Activated CD8-positive, alpha-beta memory T cell treated with anti-CD3 and anti-CD28 coated beads, Interleukin-2, amount 50 U/mL, for 4 hours (primary cell): ENCODE data around the gene GABBR1.

Experiments used
- DNase-seq: peaks from one replicate; pipeline ENCODE4 v3.0.0-alpha.2; 2020

GABBR1 gene

DNA sequence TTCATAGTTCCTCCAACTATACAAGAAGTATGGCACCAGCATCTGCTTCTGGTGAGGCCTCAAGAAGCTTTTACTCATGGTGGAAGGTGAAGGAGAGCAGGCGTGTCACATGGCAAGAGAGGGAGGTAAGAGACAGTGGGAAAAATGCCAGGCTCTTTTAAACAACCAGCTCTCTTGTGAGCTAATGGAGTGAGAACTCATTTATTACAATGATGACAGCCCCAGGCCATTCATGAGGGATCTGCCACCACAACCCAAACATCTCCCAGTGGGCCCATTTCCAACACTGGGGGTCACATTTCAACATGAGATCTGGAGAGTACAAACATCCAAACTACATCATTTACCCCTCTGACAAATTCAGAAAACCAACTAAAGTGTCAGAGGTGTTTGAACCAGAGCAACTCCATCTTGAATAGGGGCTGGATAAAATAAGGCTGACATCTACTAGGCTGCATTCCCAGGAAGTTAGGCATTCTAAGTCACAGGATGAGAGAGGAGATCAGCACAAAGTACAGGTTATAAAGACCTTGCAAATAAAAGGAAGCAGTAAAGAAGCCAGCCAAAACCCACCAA is 71.3 kb downstream of the GABBR1 start:
- DNase-seq, result no peak

GRCh38 chr6:29561091-29561490 is 71.9 kb downstream of the GABBR1 start:
- no peak for DNase-seq

DNA sequence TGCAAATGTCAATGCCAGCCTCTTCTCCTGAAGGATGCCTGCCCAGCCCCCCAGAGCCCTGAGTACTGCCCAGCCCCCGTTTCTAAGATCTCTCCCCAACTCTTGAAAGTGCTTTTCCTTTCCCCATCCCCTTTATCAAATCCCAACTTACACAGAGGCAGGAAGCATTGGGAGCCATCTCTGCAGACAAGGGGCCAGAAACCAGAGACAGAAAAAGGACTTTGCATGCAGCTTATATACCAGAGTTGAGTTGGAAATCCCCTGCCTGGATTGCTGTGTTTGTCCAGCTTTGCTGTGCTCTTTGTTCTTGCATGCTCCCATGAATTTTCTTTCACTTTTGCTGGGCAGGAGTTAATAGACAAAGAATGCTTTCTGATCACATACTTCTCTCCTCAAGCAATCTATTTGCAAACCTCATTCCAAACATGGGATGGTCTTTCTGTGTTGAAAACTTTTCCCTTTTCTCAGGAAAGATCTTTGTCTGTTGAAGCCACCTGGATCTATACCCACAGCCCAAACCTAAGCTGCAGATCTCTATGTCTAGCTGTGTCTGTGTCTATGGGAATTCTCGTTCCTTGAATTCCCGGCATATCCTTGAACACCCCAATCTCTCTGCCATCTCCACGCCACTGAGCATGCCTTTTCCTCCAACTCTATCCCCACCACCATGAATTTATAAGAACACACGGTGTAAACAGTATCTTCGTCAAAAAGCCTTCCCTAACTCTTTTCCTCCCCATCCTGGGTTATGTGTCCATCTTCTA is 73.3 kb downstream of the GABBR1 start, which contains the start of gene UBD:
UBD (minus strand) TSS at position 209 of the 764 bp plus-strand sequence; CDS start at position 178, 31 bp downstream.
- DNase-seq, result no peak

DNA sequence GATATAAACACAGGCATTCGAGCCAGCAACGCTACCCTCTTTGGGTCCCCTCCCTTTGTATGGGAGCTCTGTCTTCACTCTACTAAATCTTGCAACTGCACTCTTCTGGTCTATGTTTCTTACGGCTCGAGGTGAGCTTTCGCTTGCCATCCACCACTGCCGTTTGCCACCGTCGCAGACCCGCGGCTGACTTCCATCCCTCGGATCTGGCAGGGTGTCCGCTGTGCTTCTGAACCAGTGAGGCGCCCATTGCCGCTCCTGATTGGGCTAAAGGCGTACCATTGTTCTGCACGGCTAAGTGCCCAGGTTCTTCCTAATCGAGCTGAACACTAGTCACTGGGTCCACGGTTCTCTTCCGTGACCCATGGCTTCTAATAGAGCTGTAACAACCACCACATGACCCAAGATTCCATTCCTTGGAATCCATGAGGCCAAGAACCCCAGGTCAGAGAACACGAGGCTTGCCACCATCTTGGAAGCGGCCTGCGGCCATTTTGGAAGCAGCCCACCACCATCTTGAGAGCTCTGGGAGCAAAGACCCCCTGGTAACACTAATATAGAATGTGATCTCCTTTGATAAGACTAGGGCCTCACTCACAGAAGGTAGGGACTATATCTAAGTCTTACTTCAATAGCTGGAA is 74.4 kb downstream of the GABBR1 start:
- no peak for DNase-seq

DNA sequence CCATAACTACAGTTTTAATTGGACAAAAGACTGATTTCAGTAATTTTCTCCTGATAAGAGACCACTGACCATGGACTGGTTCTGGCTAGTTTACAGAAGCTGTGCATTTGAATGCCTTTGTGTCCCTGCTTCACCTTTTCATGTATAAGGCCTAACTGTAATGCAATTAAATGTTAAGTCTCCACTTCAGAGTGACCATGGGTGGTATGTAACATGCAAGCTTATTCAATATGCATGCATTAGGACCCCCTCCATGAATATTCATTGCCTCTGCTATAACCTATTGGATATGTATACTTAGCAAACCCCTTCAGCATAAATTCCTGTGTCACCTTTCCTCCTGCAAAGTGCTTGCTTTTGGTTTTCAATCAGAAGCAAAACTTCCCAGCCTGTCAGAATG is 75.7 kb downstream of the GABBR1 start:
- DNase-seq, result no peak

- no peak for DNase-seq
These were observed 78.2 kb downstream of the GABBR1 start for GRCh38 chr6:29554764-29555163.

DNA sequence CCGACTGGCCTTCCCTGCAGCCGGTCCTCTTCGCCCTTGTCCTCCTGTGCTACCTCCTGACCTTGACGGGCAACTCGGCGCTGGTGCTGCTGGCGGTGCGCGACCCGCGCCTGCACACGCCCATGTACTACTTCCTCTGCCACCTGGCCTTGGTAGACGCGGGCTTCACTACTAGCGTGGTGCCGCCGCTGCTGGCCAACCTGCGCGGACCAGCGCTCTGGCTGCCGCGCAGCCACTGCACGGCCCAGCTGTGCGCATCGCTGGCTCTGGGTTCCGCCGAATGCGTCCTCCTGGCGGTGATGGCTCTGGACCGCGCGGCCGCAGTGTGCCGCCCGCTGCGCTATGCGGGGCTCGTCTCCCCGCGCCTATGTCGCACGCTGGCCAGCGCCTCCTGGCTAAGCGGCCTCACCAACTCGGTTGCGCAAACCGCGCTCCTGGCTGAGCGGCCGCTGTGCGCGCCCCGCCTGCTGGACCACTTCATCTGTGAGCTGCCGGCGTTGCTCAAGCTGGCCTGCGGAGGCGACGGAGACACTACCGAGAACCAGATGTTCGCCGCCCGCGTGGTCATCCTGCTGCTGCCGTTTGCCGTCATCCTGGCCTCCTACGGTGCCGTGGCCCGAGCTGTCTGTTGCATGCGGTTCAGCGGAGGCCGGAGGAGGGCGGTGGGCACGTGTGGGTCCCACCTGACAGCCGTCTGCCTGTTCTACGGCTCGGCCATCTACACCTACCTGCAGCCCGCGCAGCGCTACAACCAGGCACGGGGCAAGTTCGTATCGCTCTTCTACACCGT is 79.5 kb downstream of the GABBR1 start:
- peak; percentile 28 for DNase-seq

GRCh38 chr6:29552512-29553051 is 80.4 kb downstream of the GABBR1 start:
- DNase-seq, result no peak

DNA sequence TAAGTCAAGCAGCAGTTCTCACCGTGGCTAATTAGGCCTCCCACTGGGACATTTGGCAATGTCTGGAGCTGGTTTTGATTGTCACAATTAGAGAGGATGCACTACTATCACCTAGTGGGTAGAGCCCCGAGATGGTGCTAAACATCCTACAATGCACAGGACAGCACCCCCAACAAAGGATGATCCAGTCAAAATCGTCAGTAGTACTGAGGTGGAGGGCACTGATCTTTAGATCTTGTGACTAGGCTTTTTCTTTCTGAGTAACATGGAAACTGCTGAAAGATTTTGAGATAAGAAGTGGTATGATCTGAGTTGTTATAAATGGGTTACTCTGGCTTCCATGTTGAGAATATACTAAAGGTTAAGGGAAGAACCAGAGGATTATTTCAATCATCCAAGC is 85.4 kb downstream of the GABBR1 start:
- DNase-seq, result no peak

- no peak for DNase-seq
These were observed 95.1 kb downstream of the GABBR1 start for GRCh38 chr6:29537714-29538403.

DNA sequence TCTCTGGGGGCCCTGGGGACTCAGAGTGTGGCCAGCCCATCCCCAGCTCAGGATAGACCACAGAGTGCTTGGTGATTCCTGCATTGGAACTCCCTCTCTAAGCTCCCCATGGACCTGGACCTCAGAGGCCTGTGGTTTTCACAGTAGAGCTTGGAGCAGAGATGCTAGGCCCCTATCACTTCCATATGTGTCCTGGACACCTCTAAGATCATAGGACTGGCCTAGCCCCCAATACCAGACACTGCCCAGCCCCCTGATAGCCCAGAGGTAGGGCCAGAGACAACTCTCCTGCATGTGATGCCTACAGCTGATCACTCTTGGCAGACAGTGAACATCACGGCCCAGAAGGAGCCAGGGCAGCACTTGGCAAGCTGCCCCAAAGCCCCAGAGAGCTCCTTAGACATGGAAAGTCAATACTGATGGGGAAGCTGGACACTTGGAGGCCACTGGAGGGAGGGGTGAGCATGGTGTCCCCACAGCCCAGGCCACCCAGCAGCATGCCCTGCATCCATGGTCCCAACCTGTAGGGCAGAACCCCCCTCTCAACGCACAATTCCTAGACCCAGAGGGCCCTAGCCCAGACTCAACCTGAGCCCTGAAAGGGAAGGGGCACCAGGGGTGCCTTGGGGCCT is 100.5 kb downstream of the GABBR1 start:
- DNase-seq, result no peak

GRCh38 chr6:29531668-29532067 is 101.3 kb downstream of the GABBR1 start:
- no peak for DNase-seq

GRCh38 chr6:29530671-29531310 is 102.2 kb downstream of the GABBR1 start:
- no peak for DNase-seq

- DNase-seq, result no peak
These were observed 103.0 kb downstream of the GABBR1 start for GRCh38 chr6:29529956-29530355.

- DNase-seq, result no peak
These were observed 103.9 kb downstream of the GABBR1 start for GRCh38 chr6:29528988-29529560.

- no peak for DNase-seq
These were observed 104.6 kb downstream of the GABBR1 start for GRCh38 chr6:29528300-29528931.

- no peak for DNase-seq
These were observed 105.4 kb downstream of the GABBR1 start for GRCh38 chr6:29527564-29527963.

DNA sequence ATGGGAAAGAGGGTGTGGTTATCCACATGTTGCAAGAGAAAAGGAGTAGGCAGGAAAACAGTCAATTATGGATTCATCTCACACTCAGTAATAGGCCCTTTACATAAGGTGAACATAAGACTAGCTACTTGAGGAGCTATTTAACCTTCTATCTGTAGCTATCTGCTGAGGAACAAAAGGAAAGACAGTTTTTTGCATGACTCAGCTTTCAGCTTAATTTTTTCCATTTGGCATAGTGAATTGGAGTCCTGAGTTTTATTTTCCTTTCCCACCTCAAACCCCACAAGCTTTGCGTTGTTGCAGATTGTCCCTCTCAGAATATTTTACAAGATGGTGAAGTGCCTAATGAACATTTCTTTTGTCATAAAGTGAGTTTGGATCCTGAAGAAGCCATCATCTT is 105.9 kb downstream of the GABBR1 start:
- no peak for DNase-seq

- no peak for DNase-seq
These were observed 107.7 kb downstream of the GABBR1 start for GRCh38 chr6:29525311-29525639.

DNA sequence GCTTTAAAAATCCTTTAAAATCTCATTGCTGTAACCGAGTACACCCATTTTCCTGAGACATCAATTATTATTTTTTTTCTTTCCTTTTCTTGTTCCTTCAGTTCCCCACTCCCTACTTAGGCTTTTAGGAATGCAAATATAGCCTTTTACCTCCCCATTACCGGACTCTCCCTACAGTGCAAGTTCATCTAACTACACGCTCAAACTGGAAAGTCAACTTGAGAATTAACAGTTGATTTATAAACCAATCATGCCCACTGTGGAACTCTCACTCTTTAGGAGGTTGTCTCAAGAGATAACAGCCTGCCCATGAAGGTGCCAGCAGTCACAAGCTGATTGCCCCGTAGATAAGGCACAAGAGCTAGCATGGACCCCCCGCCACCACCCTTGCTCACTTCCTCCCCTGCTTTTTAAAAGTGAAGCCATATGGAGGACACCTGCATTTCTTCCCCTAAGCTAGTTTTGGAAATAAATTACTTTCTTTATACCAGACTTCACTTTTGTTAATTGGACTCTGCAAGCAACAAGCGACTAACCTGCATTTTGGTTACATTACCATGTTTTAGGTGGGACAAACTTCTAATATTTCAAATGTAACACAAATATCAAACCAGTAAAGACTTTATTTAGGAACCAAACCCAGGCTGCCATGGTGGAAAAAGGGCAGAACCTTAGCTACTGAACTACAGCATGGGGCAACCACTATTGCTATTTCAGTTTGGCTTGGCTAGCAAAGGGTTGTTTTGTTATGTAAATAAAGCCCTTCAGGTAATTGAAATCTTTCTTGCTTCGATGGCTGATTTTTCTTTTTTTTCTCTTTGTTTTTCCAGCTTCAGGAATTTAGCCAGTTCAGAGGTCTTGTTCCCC is 108.3 kb downstream of the GABBR1 start:
- DNase-seq, result no peak
